WERI-Rb-1 (cell line): ENCODE results near the gene LRRIQ4.

Source experiments
- DNase-seq: peaks from one replicate; pipeline ENCODE4 v3.0.0-alpha.2; 2020
- H3K27ac ChIP-seq: fragments of 250-450 bp; sonication (Bioruptor Pico); 2 replicates; pipeline ENCODE4 v1.5.1; 2020; ENCODE audit warnings: mild to moderate bottlenecking, moderate library complexity
- H3K27me3 ChIP-seq: fragments of 250-450 bp; sonication (Bioruptor Pico); 2 replicates; pipeline ENCODE4 v1.5.1; 2021; ENCODE audit warnings: mild to moderate bottlenecking, low read depth, moderate library complexity; ENCODE audit not compliant: insufficient read depth, severe bottlenecking
- H3K36me3 ChIP-seq: fragments of 250-450 bp; sonication (Bioruptor Pico); 2 replicates; pipeline ENCODE4 v1.5.1; 2020; ENCODE audit warnings: mild to moderate bottlenecking, moderate library complexity
- H3K4me3 ChIP-seq: 2 replicates; pipeline ENCODE4 v1.5.1; 2011; ENCODE audit warnings: low read depth, mild to moderate bottlenecking, control low read depth, low read length
- H3K9me3 ChIP-seq: fragments of 250-450 bp; sonication (Bioruptor Pico); 2 replicates; pipeline ENCODE4 v1.5.1; 2021; ENCODE audit warnings: mild to moderate bottlenecking, moderate library complexity; ENCODE audit not compliant: severe bottlenecking
- TF ChIP-seq, protein P1 (sequence below): IDR thresholded peaks from 2 replicates; pipeline ENCODE4 v1.5.1; 2011; ENCODE audit warnings: low read depth, mild to moderate bottlenecking, control low read depth, inconsistent platforms, low read length

Gene LRRIQ4

DNA sequence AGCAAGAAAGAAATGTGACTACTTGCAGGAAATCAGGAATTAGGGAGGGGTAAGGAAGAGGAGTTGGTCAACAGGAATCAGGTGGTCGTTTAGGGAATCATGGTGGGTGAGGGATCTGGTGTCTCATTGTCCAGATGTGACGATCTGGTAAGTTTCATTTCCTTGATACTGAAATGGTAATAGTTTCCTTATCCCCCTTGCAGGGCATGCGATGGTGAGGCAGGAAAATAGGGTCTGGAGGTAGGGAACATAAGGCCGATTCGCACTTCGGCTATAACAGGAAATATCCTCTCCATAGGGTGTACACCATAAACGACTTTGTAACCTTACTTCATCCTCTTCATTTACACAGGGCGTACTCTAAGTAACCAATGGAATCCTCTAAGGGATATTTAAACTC lies 608 bp downstream of the LRRIQ4 start:
- H3K4me3 ChIP-seq = peak overlapping the region; percentile 96
- H3K27me3 ChIP-seq = no peaks in the 10 kb centered on the region
- TF ChIP-seq, protein P1, sequence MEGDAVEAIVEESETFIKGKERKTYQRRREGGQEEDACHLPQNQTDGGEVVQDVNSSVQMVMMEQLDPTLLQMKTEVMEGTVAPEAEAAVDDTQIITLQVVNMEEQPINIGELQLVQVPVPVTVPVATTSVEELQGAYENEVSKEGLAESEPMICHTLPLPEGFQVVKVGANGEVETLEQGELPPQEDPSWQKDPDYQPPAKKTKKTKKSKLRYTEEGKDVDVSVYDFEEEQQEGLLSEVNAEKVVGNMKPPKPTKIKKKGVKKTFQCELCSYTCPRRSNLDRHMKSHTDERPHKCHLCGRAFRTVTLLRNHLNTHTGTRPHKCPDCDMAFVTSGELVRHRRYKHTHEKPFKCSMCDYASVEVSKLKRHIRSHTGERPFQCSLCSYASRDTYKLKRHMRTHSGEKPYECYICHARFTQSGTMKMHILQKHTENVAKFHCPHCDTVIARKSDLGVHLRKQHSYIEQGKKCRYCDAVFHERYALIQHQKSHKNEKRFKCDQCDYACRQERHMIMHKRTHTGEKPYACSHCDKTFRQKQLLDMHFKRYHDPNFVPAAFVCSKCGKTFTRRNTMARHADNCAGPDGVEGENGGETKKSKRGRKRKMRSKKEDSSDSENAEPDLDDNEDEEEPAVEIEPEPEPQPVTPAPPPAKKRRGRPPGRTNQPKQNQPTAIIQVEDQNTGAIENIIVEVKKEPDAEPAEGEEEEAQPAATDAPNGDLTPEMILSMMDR = no peak
- peaks cover 3% of the 10 kb centered on the region for H3K9me3 ChIP-seq
- no peaks in the 10 kb centered on the region for H3K36me3 ChIP-seq
- no peak for DNase-seq
- H3K27ac ChIP-seq = peak overlapping the region; percentile 89; the same call in 1 of the 2 replicates

DNA sequence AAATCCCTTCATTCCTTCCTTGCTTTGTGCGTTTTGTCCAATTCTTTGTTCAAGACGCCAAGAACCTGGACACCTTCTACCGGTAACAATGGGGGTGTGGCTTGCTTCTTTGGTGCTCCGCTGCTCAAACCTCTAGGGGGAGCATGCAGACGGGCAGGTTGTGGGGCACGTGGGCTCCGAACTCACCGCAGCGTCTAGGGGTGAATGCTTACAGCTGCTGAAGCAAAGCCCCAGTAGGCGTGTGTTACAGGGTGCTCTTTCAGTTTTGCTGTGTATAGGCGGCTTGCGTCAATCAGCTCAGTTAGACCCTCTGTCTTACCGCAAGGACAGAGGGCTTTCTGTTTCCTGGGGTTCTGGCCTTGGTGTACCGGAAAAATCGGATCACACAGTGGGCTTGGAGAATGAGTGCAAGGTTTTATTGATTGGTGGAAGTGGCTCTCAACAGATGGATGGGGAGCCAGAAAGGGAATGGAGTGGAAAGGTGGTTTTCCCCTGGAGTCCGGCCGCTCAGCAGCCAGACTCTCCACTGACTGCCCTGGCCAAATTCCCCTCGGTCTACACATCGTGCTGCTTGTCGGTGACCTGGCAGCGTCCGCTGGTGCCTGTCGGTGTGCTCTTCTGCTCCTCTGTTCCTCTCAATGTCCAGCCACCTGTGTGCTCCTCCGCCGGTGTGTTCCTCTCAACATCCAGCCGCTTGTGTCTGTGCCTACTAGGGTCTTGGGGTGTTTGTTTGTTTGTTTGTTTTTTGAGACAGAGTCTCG lies 1.3 kb downstream of the LRRIQ4 start:
- Histone ChIP-seq H3K36me3 (no peaks in the 10 kb centered on the region), H3K27me3 (no peaks in the 10 kb centered on the region), H3K4me3 (no peak overlapping the region), H3K9me3 (peaks cover 3% of the 10 kb centered on the region), H3K27ac (no peak overlapping the region)
- peak; percentile 42 for DNase-seq
- TF ChIP-seq, protein P1 = peak; percentile 42; the same call in 1 of the 2 replicates

DNA sequence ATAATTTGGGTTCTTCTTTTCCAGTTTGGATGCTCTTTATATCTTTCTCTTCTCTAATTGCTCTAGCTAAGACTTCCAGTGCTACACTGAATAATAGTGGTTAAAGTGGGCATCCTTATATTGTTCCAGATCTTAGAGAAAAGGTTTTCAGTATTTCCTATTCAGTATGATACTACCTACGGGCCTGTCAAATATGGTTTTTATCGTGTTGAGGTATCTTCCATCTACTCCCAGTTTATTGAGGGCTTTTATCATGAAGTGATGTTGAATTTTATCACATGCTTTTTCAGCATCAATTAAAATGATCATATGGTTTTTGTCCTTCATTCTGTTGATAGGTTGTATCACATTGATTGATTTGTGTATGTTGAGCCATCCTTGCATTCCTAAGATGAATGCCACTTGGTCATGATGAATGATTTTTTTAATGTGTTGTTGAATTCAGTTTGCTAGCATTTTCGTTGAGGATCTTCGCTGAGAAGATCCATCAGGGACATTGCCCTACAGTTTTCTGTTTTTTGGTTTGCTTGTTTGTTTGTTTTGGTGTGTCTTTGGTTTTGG lies 3.0 kb downstream of the LRRIQ4 start:
- DNase-seq = no peak

DNA sequence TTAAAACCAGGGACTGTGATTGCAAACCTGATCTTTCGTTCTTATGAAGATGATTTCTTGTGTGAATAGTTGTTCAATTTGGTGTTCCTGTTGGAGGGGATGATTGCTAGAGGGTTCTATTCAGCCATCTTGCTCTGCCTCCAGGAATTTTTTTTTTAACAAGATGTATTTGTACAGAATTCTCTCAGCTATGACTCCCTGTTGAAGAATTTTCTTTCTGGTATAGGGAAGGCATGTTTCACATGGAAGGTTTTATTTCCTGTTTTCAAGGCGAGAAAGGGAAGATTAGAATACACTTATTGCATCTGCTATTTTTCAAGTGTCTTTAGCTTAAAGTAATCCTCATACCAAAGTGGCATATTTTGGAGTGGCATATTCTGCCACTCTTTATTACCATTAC lies 5.6 kb downstream of the LRRIQ4 start:
- no peaks in the 10 kb centered on the region for H3K36me3 ChIP-seq
- H3K27me3 ChIP-seq = no peaks in the 10 kb centered on the region
- H3K9me3 ChIP-seq = peaks cover 3% of the 10 kb centered on the region
- H3K4me3 ChIP-seq = no peak overlapping the region
- no peak for DNase-seq
- TF ChIP-seq, protein P1 = no peak
- no peak overlapping the region for H3K27ac ChIP-seq

More for the DNA sequence above, 3.0 kb downstream of the LRRIQ4 start:
- H3K27me3 ChIP-seq = no peaks in the 10 kb centered on the region
- H3K36me3 ChIP-seq = no peaks in the 10 kb centered on the region
- no peak overlapping the region for H3K4me3 ChIP-seq
- no peak overlapping the region for H3K27ac ChIP-seq
- TF ChIP-seq, protein P1 = no peak
- H3K9me3 ChIP-seq = peaks cover 3% of the 10 kb centered on the region

DNA sequence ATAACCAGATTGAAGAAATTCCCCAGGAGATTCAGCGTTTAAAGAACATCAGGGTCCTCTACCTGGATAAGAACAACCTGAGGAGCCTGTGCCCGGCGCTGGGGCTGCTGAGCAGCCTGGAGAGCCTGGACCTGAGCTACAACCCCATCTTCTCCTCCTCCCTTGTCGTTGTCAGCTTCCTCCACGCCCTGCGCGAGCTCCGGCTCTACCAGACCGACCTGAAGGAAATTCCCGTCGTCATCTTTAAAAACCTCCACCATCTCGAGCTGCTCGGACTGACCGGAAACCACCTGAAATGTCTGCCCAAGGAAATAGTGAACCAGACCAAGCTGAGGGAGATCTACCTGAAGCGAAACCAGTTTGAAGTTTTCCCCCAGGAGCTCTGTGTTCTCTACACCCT lies 9.4 kb downstream of the LRRIQ4 start:
- TF ChIP-seq, protein P1 = no peak
- no peaks in the 10 kb centered on the region for H3K27me3 ChIP-seq
- no peaks in the 10 kb centered on the region for H3K9me3 ChIP-seq
- no peak for DNase-seq
- no peaks in the 10 kb centered on the region for H3K36me3 ChIP-seq
- no peak overlapping the region for H3K27ac ChIP-seq
- H3K4me3 ChIP-seq = no peak overlapping the region
